Fibroblast of skin of left biceps (primary cell): ENCODE results near the gene ATP2A2.
A peak's percentile ranks its signal among the peaks of the same experiment; 100 is the strongest.

Experiments
- DNase-seq, 2 experiments: peaks; one replicate each; pipeline ENCODE4 v3.0.0-alpha.2; 2013; ENCODE audit warnings: low read depth in 2 of 2

Gene ATP2A2

GRCh38 chr12:110258466-110258865 is 22.6 kb upstream of the ATP2A2 start:
- DNase-seq, result no peak

GRCh38 chr12:110262442-110263388 is 18.3 kb upstream of the ATP2A2 start:
- DNase-seq, result peak; percentile 73 to 78

GRCh38 chr12:110266381-110266960 is 14.6 kb upstream of the ATP2A2 start:
- no peak for DNase-seq

GRCh38 chr12:110266980-110267620 is 13.9 kb upstream of the ATP2A2 start:
- peak; percentile 63 to 68 for DNase-seq

GRCh38 chr12:110269622-110270124 is 11.4 kb upstream of the ATP2A2 start:
- peak; percentile 81 to 83 for DNase-seq

- peak; percentile 26 to 44 for DNase-seq
These were observed 10.7 kb upstream of the ATP2A2 start for GRCh38 chr12:110270125-110270962.

GRCh38 chr12:110271015-110271414 is 10.0 kb upstream of the ATP2A2 start:
- DNase-seq, result no peak

- no peak for DNase-seq
These were observed 3.4 kb upstream of the ATP2A2 start for GRCh38 chr12:110277530-110278254.

GRCh38 chr12:110278255-110278536 is 2.9 kb upstream of the ATP2A2 start:
- no peak for DNase-seq

GRCh38 chr12:110279566-110280375 is 1.3 kb upstream of the ATP2A2 start:
- no peak for DNase-seq

- peak in 1 of 2 experiments; percentile 19 for DNase-seq
These were observed 662 bp upstream of the ATP2A2 start for GRCh38 chr12:110280392-110280778.

- no peak for DNase-seq
These were observed 677 bp downstream of the ATP2A2 start for GRCh38 chr12:110281549-110282299.

GRCh38 chr12:110282300-110282860 is 1.3 kb downstream of the ATP2A2 start:
- DNase-seq, result no peak

- DNase-seq, result no peak
These were observed 2.1 kb downstream of the ATP2A2 start for GRCh38 chr12:110282956-110283817.

- DNase-seq, result no peak
These were observed 3.5 kb downstream of the ATP2A2 start for GRCh38 chr12:110284597-110284996.

- DNase-seq, result no peak
These were observed 5.6 kb downstream of the ATP2A2 start for GRCh38 chr12:110286623-110287022.

GRCh38 chr12:110287986-110288385 is 6.9 kb downstream of the ATP2A2 start:
- DNase-seq, result no peak

- no peak for DNase-seq
These were observed 8.1 kb downstream of the ATP2A2 start for GRCh38 chr12:110289044-110289710.
